Measurements from ENCODE around the gene DNAJA1.

GRCh38 chr9:33025572-33026342, 684 bp downstream of the DNAJA1 start:
- no peak for TF ChIP-seq CTCF (IDR thresholded peaks at IDR 0.05; ENCODE audit: insufficient read depth, low read length, poor library complexity, severe bottlenecking)
- no peak for TF ChIP-seq EZH2phosphoT487 (conservative IDR thresholded peaks at IDR 0.05; ENCODE audit: low read length)

Data from SU-DHL-6 (cell line).